Measurements from ENCODE around the gene DOK4. TPM values are rescaled to one million over a fixed set of nuclear protein-coding genes. Genes with fewer than 3 reads are reported as not detected.

Gene DOK4
- total and polyA plus RNA-seq, 8 donors = 11.2 to 55.9 (median 31.1) TPM

DNA sequence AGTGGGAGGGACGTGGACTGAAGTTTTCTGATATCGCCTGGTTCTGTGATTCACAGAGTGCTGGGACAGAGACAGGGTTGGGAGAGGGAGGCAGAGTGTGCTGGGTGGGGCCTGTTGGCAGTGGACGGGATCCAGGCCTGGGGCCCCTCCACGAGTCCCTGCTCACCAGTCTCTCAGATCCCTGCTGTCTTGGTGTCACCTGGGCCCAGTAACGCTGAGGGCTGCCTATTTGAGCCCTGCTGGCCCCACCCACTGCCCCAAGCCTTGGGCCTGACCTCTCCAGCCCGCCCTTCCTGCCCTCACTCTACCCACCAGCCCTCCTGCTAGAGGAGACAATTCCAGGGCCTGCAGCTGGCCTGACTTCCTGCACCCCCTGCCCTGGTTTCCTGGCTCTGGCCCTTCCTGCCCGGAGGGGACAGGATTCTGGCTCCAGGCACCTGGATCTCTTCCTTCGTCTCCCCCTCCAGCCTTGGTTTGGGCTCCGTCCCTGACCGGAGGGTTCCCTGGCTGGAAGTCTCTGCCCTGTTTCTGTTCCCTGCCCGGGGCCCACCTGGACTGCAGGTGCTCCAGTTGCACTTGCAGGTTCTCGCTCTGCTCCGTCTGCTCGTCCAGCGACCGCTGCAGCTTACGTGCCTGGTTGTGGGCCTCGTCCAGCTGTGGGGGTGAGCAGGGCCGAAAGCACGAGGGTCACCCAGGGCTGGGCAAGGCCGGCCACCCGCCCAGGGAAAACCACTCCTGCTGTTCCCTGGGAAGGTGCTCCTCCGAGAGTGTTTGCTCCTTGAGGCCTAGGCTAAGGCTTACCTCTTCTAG lies 28.7 kb upstream of the DOK4 start:
- peak in 1 of 2 donors; percentile 25 for DNase-seq
- H3K27ac ChIP-seq = no peak overlapping the region
- no peak overlapping the region for H3K4me3 ChIP-seq
- H3K36me3 ChIP-seq = peaks cover 8 to 75% (median 53%) of the 10 kb centered on the region in 4 donors
- TF ChIP-seq POLR2AphosphoS5 (IDR thresholded peaks at IDR 0.05) (no peak), POLR2A (IDR thresholded peaks at IDR 0.05) (no peak), EP300 (IDR thresholded peaks at IDR 0.05) (no peak)
- TF ChIP-seq, protein P1, sequence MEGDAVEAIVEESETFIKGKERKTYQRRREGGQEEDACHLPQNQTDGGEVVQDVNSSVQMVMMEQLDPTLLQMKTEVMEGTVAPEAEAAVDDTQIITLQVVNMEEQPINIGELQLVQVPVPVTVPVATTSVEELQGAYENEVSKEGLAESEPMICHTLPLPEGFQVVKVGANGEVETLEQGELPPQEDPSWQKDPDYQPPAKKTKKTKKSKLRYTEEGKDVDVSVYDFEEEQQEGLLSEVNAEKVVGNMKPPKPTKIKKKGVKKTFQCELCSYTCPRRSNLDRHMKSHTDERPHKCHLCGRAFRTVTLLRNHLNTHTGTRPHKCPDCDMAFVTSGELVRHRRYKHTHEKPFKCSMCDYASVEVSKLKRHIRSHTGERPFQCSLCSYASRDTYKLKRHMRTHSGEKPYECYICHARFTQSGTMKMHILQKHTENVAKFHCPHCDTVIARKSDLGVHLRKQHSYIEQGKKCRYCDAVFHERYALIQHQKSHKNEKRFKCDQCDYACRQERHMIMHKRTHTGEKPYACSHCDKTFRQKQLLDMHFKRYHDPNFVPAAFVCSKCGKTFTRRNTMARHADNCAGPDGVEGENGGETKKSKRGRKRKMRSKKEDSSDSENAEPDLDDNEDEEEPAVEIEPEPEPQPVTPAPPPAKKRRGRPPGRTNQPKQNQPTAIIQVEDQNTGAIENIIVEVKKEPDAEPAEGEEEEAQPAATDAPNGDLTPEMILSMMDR (IDR thresholded peaks at IDR 0.05) = no peak
- no peaks in the 10 kb centered on the region for H3K9me3 ChIP-seq
- no peaks in the 10 kb centered on the region for H3K27me3 ChIP-seq
- intact Hi-C loops (cut with DNase I; ENCODE audit: low total_unique reads) = loop anchor here (10.0 kb wide), 2 partner anchors 90 to 210 kb away; no protein-coding TSS in a partner anchor
- H3K4me1 ChIP-seq = peaks cover 0 to 11% (median 4%) of the 10 kb centered on the region in 4 donors
- 82 to 90% (median 85%) methylated on average over 20 to 23 of the region's 23 CpGs for WGBS, 5 donors

DNA sequence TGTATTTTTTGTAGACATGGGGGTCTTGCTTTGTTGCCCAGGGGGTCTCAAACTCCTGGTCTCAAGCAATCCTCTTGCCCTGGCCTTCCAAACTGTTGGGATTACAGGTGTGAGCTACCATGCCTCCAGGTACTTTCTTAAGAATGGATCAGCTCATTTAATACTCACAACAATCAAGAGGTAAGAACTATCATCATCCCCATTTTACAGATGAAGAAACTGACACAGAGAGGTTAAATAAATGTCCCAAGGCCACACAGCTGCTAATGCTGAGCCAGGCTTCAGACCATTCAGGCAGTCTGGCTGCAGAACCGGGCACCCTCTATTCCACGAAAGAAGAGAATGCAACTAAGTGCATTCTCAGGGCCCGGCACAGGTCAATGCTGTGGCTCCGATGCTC lies 28.1 kb upstream of the DOK4 start:
- no peak overlapping the region for H3K27ac ChIP-seq
- H3K9me3 ChIP-seq = no peaks in the 10 kb centered on the region
- TF ChIP-seq POLR2AphosphoS5 (IDR thresholded peaks at IDR 0.05) = no peak
- intact Hi-C loops (cut with DNase I; ENCODE audit: low total_unique reads) = loop anchor here (10.0 kb wide), 2 partner anchors 90 to 210 kb away; no protein-coding TSS in a partner anchor
- peaks cover 8 to 75% (median 53%) of the 10 kb centered on the region in 4 donors for H3K36me3 ChIP-seq
- H3K4me1 ChIP-seq = peaks cover 0 to 7% (median 3%) of the 10 kb centered on the region in 4 donors
- H3K27me3 ChIP-seq = no peaks in the 10 kb centered on the region
- 63 to 92% (median 85%) methylated on average over 2 to 4 of the region's 4 CpGs for WGBS, 5 donors
- DNase-seq = no peak
- H3K4me3 ChIP-seq = no peak overlapping the region

GRCh38 chr16:57513371-57514102 lies 27.2 kb upstream of the DOK4 start:
- no peak for DNase-seq
- Histone ChIP-seq H3K36me3 (peaks cover 8 to 68% (median 49%) of the 10 kb centered on the region in 4 donors), H3K9me3 (no peaks in the 10 kb centered on the region), H3K27ac (no peak overlapping the region), H3K27me3 (no peaks in the 10 kb centered on the region), H3K4me1 (peaks cover 0 to 7% (median 3%) of the 10 kb centered on the region in 4 donors), H3K4me3 (no peak overlapping the region)
- TF ChIP-seq POLR2A (IDR thresholded peaks at IDR 0.05) = no peak
- TF ChIP-seq, protein P1 (IDR thresholded peaks at IDR 0.05) = no peak
- no peak for TF ChIP-seq POLR2AphosphoS5 (IDR thresholded peaks at IDR 0.05)
- no peak for TF ChIP-seq EP300 (IDR thresholded peaks at IDR 0.05)
- 71 to 79% (median 78%) methylated on average over 10 to 14 of the region's 14 CpGs for WGBS, 5 donors
- intact Hi-C loops (cut with DNase I; ENCODE audit: low total_unique reads) = loop anchor here (10.0 kb wide), 2 partner anchors 89 to 209 kb away; no protein-coding TSS in a partner anchor

DNA sequence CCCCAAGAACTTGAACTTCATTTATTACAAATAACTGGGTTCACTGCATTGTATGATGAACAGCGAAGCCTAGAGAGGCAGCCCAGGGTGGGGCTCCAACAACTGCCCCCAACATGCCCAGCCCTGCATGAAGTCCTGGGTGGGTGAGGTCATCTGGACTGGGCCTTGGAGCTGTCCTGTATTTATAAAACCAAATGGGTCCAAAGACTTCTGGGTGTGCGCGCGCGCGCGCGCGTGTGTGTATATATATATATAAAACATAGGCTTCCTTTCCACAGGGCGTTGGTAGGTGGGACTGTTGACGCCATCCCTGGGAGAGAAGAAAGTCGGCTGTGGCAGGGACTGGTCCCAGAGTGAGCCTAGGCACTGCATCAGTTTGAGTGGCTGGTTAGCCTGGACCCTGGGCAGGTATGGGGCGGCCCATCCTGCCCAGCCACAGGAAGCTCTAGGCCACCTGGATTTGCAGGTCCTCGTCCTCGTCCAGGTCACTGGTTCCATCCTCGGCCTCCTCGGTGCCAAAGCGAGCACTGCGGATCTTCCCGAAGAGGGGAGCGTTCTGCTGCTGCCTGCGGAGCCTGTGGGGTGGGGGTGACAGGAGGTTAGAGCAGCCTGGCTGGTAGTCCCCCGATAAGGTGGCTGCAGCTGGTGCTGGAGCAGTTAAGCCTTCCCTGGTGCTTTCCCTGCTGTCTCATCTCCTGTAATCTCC lies 26.2 kb upstream of the DOK4 start:
- DNase-seq = no peak
- intact Hi-C loops (cut with DNase I; ENCODE audit: low total_unique reads) = loop anchor here (10.0 kb wide), 2 partner anchors 88 to 208 kb away; no protein-coding TSS in a partner anchor
- 90 to 95% (median 94%) methylated on average over 23 of the region's 23 CpGs for WGBS, 5 donors
- Histone ChIP-seq H3K9me3 (no peaks in the 10 kb centered on the region), H3K4me1 (peaks cover 0 to 7% (median 3%) of the 10 kb centered on the region in 4 donors), H3K4me3 (no peak overlapping the region), H3K27me3 (peaks cover 0 to 7% (median 0%) of the 10 kb centered on the region in 3 donors), H3K36me3 (peaks cover 8 to 57% (median 38%) of the 10 kb centered on the region in 4 donors), H3K27ac (no peak overlapping the region)
- TF ChIP-seq, protein P1 (IDR thresholded peaks at IDR 0.05) = no peak
- no peak for TF ChIP-seq POLR2A (IDR thresholded peaks at IDR 0.05)
- no peak for TF ChIP-seq EP300 (IDR thresholded peaks at IDR 0.05)
- TF ChIP-seq POLR2AphosphoS5 (IDR thresholded peaks at IDR 0.05) = no peak
